HG02798 (cell line): ENCODE data around the gene EIF2AK3.

ENCODE experiments used
- ATAC-seq: cut with Tn5 transposase; IDR thresholded peaks from one replicate; pipeline ENCODE4 v1.9.1; 2021; ENCODE audit warnings: mild to moderate bottlenecking; ENCODE audit not compliant: unreplicated experiment, poor library complexity

Gene EIF2AK3

DNA sequence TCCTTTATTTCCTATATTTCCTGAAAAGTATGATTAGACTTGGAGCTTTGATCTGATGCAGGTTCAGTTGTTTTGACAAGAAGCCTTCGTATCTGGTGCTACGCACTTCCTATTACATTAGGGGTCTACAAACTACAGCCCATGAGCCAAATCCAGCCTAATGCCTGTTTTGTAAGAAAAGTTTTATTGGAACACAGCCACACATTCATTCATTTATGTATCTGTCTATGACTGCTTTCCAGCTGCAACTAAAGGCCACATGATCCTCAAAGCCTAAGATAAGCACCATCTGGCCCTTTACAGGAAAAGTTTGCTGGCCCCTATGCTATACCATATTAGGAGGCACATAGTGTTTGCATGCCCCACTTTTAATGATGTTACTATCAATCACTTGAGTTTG is 26.0 kb downstream of the EIF2AK3 start:
- ATAC-seq: no peak

DNA sequence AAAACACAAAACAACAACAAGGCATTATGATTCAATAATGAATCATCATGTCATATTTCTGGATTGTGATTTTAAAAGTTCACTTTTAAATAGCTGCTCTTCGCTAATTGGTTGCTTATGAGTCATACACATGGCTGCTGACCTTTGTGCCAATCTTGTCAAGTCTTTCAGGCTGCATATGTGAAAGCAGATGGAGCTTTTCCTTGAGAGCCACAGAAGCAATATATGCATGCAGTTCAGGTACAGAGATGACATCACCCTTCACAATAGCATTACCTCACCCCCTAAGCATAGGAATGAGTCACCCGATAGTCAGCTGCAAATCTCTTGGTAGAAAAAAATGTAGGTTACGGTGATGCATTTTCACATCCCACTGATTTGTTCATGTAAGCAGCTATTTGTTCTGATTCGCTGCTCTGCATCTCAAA is 27.2 kb downstream of the EIF2AK3 start:
- ATAC-seq: peak; percentile 99

DNA sequence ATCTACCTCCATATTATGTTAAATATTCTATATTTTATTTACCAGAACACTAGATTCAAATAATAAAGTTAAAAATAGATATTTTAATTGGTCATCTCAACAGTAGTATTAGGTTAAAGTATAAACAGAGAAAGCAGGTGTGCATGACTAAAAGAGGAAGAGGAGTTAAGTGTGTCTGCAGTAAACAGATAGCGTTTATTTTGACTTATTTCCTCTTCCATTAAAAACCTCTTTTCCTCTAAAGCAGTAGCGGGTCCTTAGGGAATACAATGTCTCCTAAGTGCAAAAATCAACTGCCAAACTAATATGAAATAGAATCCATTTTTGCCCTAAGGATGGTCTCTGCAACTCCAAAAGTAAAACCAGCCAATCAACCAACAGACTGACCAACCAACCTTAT is 27.7 kb downstream of the EIF2AK3 start:
- ATAC-seq: no peak

DNA sequence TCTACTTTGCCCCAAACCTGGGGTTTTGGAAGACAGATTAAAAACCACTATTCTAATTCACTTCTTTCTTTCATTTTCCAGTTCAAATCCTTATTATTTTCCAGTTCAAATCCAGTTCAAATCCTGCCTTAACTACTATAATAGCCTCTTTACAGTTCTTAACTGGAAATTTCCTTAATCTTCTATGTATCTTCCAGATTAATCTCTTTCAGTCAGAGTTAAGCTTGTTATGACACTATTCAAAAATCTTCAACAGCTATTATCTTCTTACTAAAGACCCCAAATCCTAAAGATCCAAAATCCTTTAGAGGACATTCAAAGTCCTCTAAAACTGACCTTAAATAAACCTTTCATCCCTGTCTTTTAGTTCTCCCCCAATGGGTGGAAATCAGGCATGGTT is 30.1 kb downstream of the EIF2AK3 start:
- ATAC-seq: no peak

DNA sequence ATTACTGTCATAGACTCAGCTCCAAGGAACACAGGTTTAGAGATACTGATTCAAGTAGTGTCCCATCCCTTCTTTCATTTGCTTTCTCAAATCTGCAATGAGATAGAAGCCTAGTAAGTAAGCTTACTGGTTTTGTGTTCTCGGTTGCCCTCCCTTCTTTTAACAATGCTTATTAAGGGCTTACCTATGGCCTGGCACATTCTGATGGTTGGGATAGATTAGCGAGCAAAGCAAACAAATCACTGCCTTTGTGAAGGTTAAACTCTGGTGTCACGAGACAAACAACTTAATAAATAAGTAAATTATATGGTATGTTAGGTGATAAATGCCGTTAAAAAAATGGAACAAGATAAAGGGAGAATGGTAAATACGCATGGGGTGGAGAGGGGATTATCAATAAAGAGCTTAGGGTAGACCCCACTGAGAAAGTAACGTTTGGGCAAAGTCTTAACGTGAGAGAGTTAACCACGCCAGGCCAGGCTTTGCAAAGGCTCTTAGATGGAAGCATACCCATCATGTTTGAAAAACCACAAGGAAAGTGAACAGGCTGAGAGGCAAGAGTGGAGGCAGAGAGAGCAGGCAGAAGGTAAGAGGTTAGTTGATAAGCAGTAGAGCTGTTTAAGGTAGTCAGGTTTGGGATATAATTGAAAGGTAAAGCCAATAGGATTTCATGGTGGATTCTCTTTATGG is 31.0 kb downstream of the EIF2AK3 start:
- no peak for ATAC-seq

DNA sequence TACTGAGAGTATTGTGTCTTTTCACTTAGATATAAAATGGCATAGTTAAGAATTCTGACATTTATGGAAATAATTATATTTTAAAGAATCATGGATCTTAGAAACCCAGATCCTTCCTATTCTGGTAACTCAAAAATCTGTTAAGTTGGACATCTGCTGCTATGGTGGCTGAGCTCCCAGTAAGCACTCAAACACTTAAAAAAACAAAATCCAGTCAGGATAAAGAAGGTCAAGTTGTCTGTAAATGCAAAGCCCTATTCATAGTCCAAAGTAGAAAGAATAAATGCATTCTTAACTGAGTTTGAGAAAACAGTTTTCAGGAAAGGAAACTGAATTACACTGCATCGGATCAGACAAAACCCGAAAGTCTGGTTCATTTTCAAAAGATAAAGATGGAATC is 35.6 kb downstream of the EIF2AK3 start:
- no peak for ATAC-seq

DNA sequence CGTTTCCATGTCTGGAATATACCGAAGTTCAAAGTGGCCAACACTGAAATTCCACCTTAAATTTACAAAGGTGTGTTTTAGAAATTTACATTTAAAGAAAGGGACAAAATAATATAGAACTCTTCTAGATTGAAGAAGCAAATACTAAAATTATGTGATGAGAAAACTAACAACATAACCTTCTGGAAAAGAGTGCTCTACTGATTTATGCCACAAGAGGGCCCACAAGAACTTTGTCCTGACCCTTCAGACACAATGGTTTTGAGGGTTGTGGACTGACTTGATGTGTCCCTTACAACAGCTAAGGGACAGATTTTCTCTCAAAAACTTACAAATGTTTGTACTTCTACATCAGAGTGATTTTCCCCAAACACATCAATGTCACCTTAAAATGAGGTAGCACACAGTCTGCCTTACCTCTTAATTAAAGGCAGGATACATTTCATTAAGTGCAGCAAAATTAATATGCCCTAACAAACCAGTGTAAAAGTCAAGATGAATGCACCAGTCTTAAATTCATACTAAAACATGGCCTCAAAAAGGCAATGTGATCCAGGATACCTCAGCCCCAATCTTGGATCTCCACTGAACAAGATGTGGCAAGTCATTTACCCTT is 36.2 kb downstream of the EIF2AK3 start:
- ATAC-seq: peak; percentile 76

DNA sequence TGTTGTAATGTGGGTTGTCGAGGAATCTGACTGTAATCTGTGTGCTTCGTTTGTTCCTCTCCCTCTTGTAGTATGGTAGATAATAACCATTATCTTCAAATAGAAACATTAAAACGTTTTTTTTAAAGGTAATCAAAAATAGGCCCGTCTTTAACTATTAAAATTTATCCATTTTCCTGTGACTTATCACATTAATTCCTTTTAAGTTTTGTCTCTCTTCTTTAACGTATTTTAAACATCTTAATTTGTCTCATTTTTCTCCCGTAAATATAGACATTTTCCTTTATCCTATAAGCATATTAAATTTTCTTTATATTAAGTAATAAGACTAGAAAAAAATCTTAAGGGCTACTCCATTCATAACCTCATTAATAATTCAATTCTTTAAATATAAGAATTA is 41.3 kb downstream of the EIF2AK3 start:
- no peak for ATAC-seq

DNA sequence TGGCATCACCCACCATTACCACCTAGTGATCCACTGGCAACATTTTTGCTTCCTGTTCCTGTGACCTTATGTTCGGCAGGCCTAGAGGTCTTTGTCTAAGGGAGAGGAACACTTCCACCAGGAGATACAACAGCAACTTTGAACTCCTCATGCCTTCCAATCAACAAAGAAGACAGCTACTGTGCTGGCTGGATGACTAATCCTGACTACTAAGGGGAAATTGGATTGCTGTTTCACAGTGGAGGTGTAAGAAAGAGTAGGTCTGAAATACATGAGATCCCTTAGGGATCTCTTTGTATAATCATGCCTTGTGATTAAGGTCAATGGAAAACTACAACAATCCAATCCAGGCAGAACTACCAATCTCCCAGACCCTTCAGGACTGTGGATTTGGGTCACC is 45.2 kb downstream of the EIF2AK3 start:
- no peak for ATAC-seq

DNA sequence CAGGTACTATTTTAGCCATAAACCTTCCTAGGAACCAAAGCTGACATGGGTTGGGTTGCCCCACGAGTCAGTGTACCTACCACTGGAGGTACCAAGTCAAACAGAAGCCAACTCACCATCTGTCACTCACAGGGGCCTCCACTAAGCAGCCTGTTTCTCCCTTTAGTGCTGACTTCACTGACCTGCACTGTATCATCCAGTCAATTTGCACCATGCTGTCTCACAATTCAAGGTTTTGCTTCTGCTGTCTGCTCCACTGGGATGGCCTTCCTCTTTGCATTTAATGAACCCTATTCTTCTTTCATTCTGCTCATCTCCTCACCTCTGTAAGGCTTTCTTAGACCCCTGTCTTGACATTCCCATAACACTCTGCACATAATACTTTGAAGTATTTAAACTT is 47.2 kb downstream of the EIF2AK3 start:
- ATAC-seq: no peak

DNA sequence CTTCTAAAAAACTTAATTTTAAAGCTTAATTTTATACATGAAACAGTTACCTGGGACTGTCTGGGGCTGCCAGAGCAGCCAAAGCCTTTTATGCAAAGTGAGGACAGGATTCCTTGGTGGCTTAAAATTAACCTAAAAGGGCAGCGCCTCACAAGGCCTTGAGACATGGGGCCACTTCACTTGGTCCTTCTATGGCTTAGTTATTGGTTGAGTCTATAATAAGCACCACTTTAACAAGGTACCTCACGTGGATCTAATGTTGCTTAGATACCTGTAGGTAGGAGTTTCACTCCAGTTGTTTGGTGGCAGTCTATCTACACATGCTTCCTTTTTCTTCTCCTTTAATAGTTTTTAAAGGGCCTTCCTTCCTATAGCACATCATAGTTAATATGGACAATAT is 51.6 kb downstream of the EIF2AK3 start:
- no peak for ATAC-seq

DNA sequence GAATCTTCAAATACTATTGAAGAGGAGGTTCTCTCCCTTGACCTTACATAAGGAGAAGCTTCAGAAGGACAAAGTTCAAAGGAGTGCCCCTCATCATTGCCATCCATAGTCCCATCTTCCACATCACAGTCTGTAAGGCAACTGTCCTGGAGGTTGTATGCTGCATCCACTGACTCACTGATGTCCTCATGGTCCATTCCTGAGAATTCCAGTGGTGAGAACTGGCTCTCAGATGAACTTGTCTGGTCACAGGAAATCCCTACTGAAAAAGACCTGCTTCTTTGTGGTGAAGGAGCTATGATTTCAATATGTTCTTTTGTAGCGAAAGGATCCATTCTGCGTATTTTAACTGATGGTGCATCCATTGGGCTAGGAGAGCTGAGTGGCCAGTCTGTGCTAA is 52.2 kb downstream of the EIF2AK3 start:
- ATAC-seq: no peak

DNA sequence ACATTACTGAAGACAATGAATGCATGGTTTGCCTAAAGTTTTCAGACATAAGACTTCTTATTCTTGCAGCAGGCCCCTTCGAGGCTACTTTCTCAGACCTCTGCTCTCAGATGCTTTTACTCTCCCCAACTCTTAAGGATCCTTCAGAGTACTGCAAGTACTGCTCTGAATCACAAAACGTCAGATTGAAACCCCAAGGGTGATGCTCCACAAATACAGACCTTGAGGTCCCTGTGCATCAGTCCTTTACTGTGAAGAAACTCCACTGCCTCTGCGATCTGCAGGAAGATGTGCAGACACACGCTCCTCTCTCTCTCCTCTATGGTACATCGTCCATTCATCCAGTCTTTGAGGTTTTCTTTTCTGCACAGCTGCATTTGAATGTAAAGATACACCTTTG is 52.8 kb downstream of the EIF2AK3 start:
- ATAC-seq: peak; percentile 85

DNA sequence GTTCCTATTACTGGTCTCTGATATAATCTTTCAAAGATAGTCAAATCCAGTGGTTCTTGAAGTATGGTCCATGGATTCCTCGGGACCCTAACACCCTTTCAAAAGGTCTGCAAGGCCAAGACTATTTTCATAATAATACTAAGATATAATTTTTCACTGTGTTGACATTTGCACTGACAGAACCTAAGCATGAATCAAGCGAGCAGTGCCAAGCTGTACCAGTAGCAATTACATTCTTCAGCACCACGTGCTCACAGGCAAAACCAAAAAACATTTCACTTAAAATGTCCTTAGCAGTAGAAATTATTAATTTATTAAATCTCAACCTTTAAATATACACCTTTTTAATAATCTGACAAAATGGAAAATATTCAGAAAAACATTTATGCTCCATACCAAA is 59.1 kb downstream of the EIF2AK3 start:
- no peak for ATAC-seq

DNA sequence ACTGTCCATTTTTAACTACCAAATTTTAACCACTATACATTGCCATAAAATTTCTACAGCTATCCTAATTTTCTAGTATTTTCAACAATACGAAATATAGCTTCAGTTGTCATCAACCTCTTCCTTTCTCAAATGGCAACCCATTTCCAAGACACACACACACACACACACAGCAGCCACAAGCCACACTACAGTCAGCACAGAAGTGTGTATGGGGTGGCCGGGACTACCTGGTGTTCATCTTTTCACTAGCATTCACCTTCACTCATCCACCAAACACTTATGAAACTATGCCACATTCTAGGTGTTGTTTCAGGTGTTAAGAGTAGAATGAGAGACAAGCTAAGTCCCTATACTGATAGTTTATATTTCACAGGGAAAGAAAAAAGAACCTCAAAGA is 62.9 kb downstream of the EIF2AK3 start:
- ATAC-seq: no peak

DNA sequence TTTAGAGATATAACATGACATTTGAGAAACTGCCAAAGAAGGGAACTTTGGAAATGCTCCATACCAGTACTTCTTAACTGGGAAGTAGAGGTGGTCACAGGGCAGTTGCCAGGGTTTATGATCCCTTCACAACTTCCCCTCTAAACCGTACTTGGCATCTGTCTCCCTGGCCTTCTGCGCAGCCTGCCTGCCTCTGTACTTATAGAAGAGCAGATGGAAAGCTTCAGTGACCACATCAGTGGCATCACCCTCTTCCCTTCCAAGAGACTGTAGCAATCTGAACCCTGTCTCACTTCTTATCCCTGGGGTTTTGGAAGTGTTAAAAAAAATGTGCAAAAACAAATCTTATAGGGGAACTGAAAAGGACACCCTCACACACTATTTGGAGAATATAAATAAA is 64.1 kb downstream of the EIF2AK3 start:
- ATAC-seq: no peak

DNA sequence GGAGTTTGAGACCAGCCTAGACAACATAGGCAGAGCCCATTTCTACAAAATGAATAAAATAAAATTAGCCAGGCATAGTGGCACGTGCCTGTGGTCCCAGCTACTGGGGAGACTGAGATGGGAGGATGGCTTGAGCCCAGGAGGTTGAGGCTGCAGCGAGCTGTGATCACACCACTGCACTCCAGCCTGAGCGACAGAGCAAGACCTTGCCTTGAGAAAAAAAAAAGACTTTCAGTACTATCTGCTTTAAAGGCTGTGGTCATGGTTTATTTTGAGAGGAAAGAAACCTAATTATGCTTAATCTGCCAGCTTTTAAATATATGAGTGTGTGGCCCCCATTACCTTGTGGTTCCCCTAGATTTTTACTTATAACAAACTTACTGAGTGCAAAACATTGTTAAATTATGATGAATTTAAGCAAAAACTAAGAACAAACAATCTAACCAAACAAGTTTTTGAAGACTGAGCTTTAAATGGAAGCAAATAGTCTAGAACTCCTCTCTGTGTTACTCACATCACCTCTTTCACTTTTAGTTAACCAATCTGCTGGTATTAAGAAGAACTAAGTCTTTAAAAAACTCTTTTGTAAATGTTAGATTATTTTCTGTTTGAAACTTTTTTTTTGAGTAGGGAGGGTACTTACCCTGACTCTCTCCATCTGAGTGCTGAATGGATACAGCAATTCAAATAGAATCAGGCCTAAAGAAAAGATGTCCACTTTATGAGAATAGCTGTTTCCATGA is 65.4 kb downstream of the EIF2AK3 start:
- peak; percentile 62 for ATAC-seq

DNA sequence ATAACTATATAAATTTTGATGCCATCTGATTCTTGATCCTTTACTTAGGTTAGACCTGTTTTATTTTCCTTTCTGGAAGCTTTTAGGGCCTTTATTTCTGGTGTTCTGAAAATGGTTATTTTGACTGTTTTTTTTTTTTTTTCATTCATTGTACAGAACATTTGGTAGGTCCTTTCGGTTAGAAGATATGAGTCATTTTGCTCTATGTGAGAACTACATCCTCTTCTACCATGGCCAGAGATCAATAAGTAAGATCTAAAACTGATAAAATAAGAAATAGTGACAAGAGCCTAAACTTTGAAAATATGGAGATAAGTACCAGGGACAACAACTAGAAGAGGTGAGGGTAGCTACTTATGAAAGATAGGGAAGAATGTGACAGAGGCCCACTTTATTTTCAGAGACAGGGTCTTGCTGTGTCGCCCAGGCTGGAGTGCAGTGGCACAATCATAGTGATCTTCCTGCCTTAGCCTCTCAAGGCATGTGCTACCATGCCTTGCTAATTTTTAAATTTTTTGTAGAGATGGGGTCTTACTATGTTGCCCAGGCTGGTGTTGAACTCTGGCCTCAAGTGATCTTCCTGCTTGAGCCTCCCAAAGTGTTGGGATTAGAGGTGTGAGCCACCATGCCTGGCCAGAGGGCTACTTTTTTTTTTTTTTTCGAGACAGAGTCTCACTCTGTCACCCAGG is 66.5 kb downstream of the EIF2AK3 start:
- no peak for ATAC-seq

DNA sequence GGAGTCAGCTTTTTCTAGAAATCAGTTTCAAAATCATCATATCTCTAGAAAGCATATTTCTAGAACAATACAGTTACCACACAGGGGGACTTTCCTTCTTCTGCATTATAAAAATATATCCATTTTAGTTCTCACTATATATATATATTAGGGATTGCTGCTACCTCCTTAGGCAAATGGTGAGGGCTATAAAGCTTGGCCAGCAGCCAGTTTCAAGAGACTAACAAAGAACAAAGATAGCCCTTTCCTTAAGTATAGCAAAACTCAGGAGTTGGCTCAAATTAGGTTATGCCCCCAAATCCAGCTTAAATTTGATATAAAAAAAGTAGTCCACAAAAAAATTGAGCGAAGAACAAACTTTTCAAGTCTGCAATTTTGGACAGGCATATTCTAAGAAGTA is 70.0 kb downstream of the EIF2AK3 start:
- no peak for ATAC-seq

DNA sequence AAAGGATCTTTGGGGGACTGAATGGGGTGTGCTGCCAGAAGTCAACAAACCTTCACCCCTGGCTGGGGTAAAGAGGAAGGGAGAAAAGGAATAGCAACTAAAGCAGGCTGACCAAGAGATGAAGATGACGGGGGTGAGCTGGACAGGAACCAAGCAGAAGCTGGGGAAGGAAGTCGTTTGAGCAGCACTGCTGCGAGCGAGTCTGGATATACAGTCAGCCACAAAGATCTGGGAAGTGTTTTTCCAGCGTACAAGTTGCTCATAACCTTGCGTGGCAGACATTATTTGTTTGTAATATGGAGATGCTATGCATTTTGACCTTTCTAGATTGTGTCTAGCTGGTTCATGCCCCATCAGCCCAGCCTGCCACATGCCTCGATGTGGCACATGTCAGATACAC is 71.2 kb downstream of the EIF2AK3 start:
- no peak for ATAC-seq

DNA sequence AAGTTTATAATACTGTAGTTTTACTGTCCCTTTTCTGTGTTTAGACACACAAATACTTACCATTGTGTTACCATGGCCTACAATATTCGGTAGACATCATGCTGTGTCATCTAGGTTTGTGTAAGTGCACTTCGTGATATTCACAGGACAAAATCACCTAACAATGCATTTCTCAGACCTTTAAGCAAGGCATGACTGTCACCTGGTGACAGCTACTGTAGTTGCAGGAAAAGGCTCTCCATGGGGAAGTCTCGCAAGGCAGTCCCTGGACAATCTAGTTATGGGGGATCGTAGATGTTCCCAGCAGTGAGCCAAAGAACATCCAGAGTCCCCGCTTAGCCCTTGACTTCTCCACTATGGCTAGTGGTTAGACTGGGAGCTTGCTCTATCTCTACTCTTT is 73.1 kb downstream of the EIF2AK3 start:
- ATAC-seq: no peak
